H1 (cell line): Measurements from ENCODE around the gene NPIPA5. TPM values are rescaled to one million over a fixed set of nuclear protein-coding genes. Genes with fewer than 3 reads are reported as not detected.
"Not testable (repeated sequence)": the region's sequence is repeated elsewhere in the genome, so short reads cannot be mapped to it uniquely, and the experiment has no call there.

Experiments
- CTCF ChIA-PET: fragments of 300-600 bp; sonication (Branson Sonifier 250); formaldehyde crosslinking; loops from one replicate; lab custom pipeline; 2021; ENCODE audit not compliant: partially characterized antibody; lab: Charles Lee
- POLR2A ChIA-PET: fragments of 300-600 bp; sonication (Branson Sonifier 250); formaldehyde crosslinking; loops from one replicate; lab custom pipeline; 2021; ENCODE audit warnings: inconsistent platforms; ENCODE audit not compliant: partially characterized antibody; lab: Charles Lee
- DNase-seq, 2 experiments: peaks; one replicate each; pipeline versions ENCODE4 v3.0.0 to v3.0.0-alpha.2; 2010 to 2022; ENCODE audit warnings: low spot score in 2 of 2, low read depth in 1 of 2, mixed read lengths in 1 of 2
- FAIRE-seq: peaks from 2 replicates; lab custom pipeline; 2011; peaks lifted over from hg19 to GRCh38; lab: Jason Lieb, UNC
- H2AFZ ChIP-seq: 2 replicates; pipeline ENCODE4 v1.8.1; 2012; ENCODE audit warnings: low read length, inconsistent platforms
- H2AK5ac ChIP-seq: 2 replicates; pipeline ENCODE4 v1.6.1; 2013; ENCODE audit warnings: low read depth, low read length
- H2BK120ac ChIP-seq: replicated peaks from 2 replicates; pipeline ENCODE3; 2013; ENCODE audit warnings: low read depth, low read length, inconsistent platforms
- H2BK12ac ChIP-seq: 2 replicates; pipeline ENCODE4 v1.6.1; 2013; ENCODE audit warnings: low read depth, low read length
- H2BK15ac ChIP-seq: 2 replicates; pipeline ENCODE4 v1.6.1; 2013; ENCODE audit warnings: low read length
- H2BK20ac ChIP-seq: 2 replicates; pipeline ENCODE4 v1.6.1; 2013; ENCODE audit warnings: low read length
- H2BK5ac ChIP-seq: 2 replicates; pipeline ENCODE4 v1.6.1; 2013; ENCODE audit warnings: low read depth, low read length
- H3K14ac ChIP-seq: 2 replicates; pipeline ENCODE4 v1.6.1; 2013; ENCODE audit warnings: inconsistent platforms; ENCODE audit not compliant: insufficient read length
- H3K18ac ChIP-seq: 2 replicates; pipeline ENCODE4 v1.6.1; 2013; ENCODE audit warnings: low read length; ENCODE audit errors: extremely low read depth
- H3K23ac ChIP-seq: 2 replicates; pipeline ENCODE4 v1.6.1; 2013; ENCODE audit warnings: inconsistent platforms; ENCODE audit not compliant: insufficient read length
- H3K23me2 ChIP-seq: 2 replicates; pipeline ENCODE4 v1.6.1; 2013; ENCODE audit warnings: low read depth, low read length
- H3K27ac ChIP-seq: 2 replicates; pipeline ENCODE4 v1.6.1; 2011; ENCODE audit warnings: low read depth, low read length, inconsistent platforms
- H3K27me3 ChIP-seq, 4 experiments: replicated peaks in 1 of 4; 1 replicate in 1 of 4; 2 replicates in 3 of 4; pipeline versions ENCODE4 v1.6.1 to v1.8.1; 2011 to 2013; ENCODE audit warnings: low read length in 3 of 4, mild to moderate bottlenecking in 3 of 4, inconsistent platforms in 2 of 4, mixed read lengths in 2 of 4, moderate library complexity in 1 of 4; ENCODE audit not compliant: control insufficient read depth in 3 of 4, insufficient read depth in 3 of 4; ENCODE audit errors: extremely low read depth in 1 of 4
- H3K36me3 ChIP-seq, 4 experiments: 2 replicates each; pipeline versions ENCODE4 v1.6.1 to v1.8.1; 2011 to 2013; ENCODE audit warnings: mild to moderate bottlenecking in 4 of 4, low read length in 3 of 4, moderate library complexity in 2 of 4, control low read depth in 1 of 4, inconsistent platforms in 1 of 4; ENCODE audit not compliant: insufficient read depth in 4 of 4, control insufficient read depth in 2 of 4
- H3K4ac ChIP-seq: replicated peaks from 2 replicates; pipeline ENCODE3; 2013; ENCODE audit warnings: low read length, low read depth, mixed read lengths, inconsistent platforms; ENCODE audit not compliant: insufficient read length
- H3K4me1 ChIP-seq, 4 experiments: replicated peaks in 1 of 4; 1 replicate in 1 of 4; 2 replicates in 3 of 4; pipeline versions ENCODE4 v1.6.1 to v1.8.1; 2011 to 2013; ENCODE audit warnings: low read length in 3 of 4, inconsistent platforms in 2 of 4, mixed read lengths in 1 of 4; ENCODE audit not compliant: insufficient read depth in 4 of 4, control insufficient read depth in 3 of 4
- H3K4me2 ChIP-seq, 2 experiments: 2 replicates each; pipeline versions ENCODE4 v1.6.1 to v1.8.1; 2011 to 2013; ENCODE audit warnings: low read depth in 2 of 2, low read length in 2 of 2, control low read depth in 1 of 2, inconsistent platforms in 1 of 2, mild to moderate bottlenecking in 1 of 2; ENCODE audit not compliant: insufficient read depth in 1 of 2
- H3K4me3 ChIP-seq, 4 experiments: fragments of 200-600, 300-600 bp in 1 of 4; sonication (generic), shearing (Covaris generic), sonication (Bioruptor Twin) in 1 of 4; 2 replicates each; pipeline versions ENCODE4 v1.5.1 to v1.8.1; 2011 to 2016; ENCODE audit warnings: low read length in 4 of 4, low read depth in 3 of 4, control low read depth in 2 of 4, inconsistent platforms in 2 of 4, mild to moderate bottlenecking in 2 of 4, mixed read lengths in 1 of 4, moderate library complexity in 1 of 4; ENCODE audit not compliant: insufficient read depth in 2 of 4; ENCODE audit errors: extremely low read depth in 1 of 4
- H3K56ac ChIP-seq: replicated peaks from 2 replicates; pipeline ENCODE3; 2013; ENCODE audit warnings: low read depth, mild to moderate bottlenecking, mixed read lengths, low read length, inconsistent platforms; ENCODE audit not compliant: insufficient read length
- H3K79me1 ChIP-seq: 2 replicates; pipeline ENCODE4 v1.6.1; 2013; ENCODE audit warnings: low read depth, low read length, control low read depth
- H3K79me2 ChIP-seq, 2 experiments: 2 replicates each; pipeline versions ENCODE4 v1.6.1 to v1.8.1; 2012 to 2013; ENCODE audit warnings: low read length in 2 of 2, mild to moderate bottlenecking in 2 of 2, inconsistent platforms in 1 of 2; ENCODE audit not compliant: insufficient read depth in 2 of 2, control insufficient read depth in 1 of 2
- H3K9ac ChIP-seq, 4 experiments: replicated peaks in 1 of 4; 1 replicate in 1 of 4; 2 replicates in 3 of 4; pipeline versions ENCODE4 v1.6.1 to v1.8.1; 2011 to 2013; ENCODE audit warnings: low read depth in 3 of 4, low read length in 3 of 4, control low read depth in 2 of 4, mild to moderate bottlenecking in 2 of 4, moderate library complexity in 2 of 4, inconsistent platforms in 1 of 4; ENCODE audit errors: extremely low read depth in 1 of 4
- H3K9me3 ChIP-seq, 2 experiments: 2 replicates each; pipeline versions ENCODE4 v1.6.1 to v1.8.1; 2012 to 2013; ENCODE audit warnings: mild to moderate bottlenecking in 2 of 2, moderate library complexity in 2 of 2, control low read depth in 1 of 2, inconsistent platforms in 1 of 2, low read depth in 1 of 2, low read length in 1 of 2, mixed read lengths in 1 of 2; ENCODE audit not compliant: insufficient read depth in 2 of 2
- H4K20me1 ChIP-seq, 2 experiments: replicated peaks in 1 of 2; 2 replicates each; pipeline versions ENCODE3 to v1.8.1; 2011 to 2013; ENCODE audit warnings: inconsistent platforms in 2 of 2, low read length in 2 of 2, mild to moderate bottlenecking in 1 of 2; ENCODE audit not compliant: insufficient read depth in 2 of 2, control insufficient read depth in 1 of 2
- H4K5ac ChIP-seq: 2 replicates; pipeline ENCODE4 v1.6.1; 2013; ENCODE audit warnings: low read length, low read depth, mixed read lengths, inconsistent platforms; ENCODE audit not compliant: insufficient read length
- H4K8ac ChIP-seq: 2 replicates; pipeline ENCODE4 v1.8.0; 2013; ENCODE audit warnings: mild to moderate bottlenecking, moderate library complexity, low read length, inconsistent platforms; ENCODE audit not compliant: insufficient read depth; ENCODE audit errors: extremely low read depth
- H4K91ac ChIP-seq: replicated peaks from 2 replicates; pipeline ENCODE3; 2013; ENCODE audit warnings: low read length, mixed read lengths, inconsistent platforms; ENCODE audit not compliant: insufficient read length
- WGBS, 2 experiments: shearing (Covaris generic) in 1 of 2; methylation state at CpG; one replicate each; pipeline versions ENCODE4 v1.1.6 to v1.1.7; 2013 to 2015; ENCODE audit warnings: low lambda C conversion rate in 2 of 2, mixed read lengths in 2 of 2, inconsistent platforms in 1 of 2, low coverage in 1 of 2, missing lambda C conversion rate in 1 of 2; ENCODE audit not compliant: insufficient replicate concordance in 2 of 2, insufficient coverage in 1 of 2, insufficient read length in 1 of 2; ENCODE audit errors: extremely low coverage in 1 of 2, missing lambda C conversion rate in 1 of 2; 5-methylcytosine and 5-hydroxymethylcytosine counted together
- polyA plus RNA-seq, 7 experiments: library from polyadenylated mRNA; depleted of rRNA in 3 of 7; stranded (reverse) in 5 of 7; unstranded in 2 of 7; fragments of >200 nt in 5 of 7; fragments of 200-250 nt in 2 of 7; gene quantifications; 1 replicate in 5 of 7; 2 replicates in 1 of 7; 4 replicates in 1 of 7; pipeline versions ENCODE4 v1.2.1 to v1.2.3, GENCODE V29; 2011 to 2013; ENCODE audit warnings: missing spikeins in 2 of 7, mixed read lengths in 2 of 7
- total RNA-seq: library from RNA; stranded (reverse); fragmentation: NEBNext Ultra II Directional; extraction: Animal tissue kit (Norgen Biotek cat#: 25700); gene quantifications from 2 replicates; pipeline ENCODE4 v1.2.1, GENCODE V29; 2021

NPIPA5 gene
- total and polyA plus RNA-seq, 2 of the 8 experiments (the other 6 are each of a cell fraction or from before 2014, with no cell fraction given) = 0.61 to 4.1 TPM

- H3K14ac ChIP-seq, H3K23ac ChIP-seq, H2BK5ac ChIP-seq, H2AFZ ChIP-seq, H2BK20ac ChIP-seq, H4K5ac ChIP-seq, H3K9ac ChIP-seq, H4K20me1 ChIP-seq, H3K79me2 ChIP-seq, H3K27ac ChIP-seq, H4K8ac ChIP-seq, H3K27me3 ChIP-seq, H4K91ac ChIP-seq, H3K4ac ChIP-seq, H3K9me3 ChIP-seq, H3K18ac ChIP-seq, H3K23me2 ChIP-seq, H2BK120ac ChIP-seq, CTCF ChIA-PET, H2BK15ac ChIP-seq, H3K56ac ChIP-seq, H3K36me3 ChIP-seq, H3K4me1 ChIP-seq, H3K4me3 ChIP-seq, H3K4me2 ChIP-seq, POLR2A ChIA-PET, H3K79me1 ChIP-seq, FAIRE-seq, H2AK5ac ChIP-seq, DNase-seq, H2BK12ac ChIP-seq: not testable (repeated sequence)
- WGBS, 2 experiments = 86% methylated on average over 6 of the region's 6 CpGs; no CpG with 5 or more reads in 1 of the 2 experiments
Observed at GRCh38 chr16:15409476-15409875, 31.4 kb upstream of the NPIPA5 start.

DNA sequence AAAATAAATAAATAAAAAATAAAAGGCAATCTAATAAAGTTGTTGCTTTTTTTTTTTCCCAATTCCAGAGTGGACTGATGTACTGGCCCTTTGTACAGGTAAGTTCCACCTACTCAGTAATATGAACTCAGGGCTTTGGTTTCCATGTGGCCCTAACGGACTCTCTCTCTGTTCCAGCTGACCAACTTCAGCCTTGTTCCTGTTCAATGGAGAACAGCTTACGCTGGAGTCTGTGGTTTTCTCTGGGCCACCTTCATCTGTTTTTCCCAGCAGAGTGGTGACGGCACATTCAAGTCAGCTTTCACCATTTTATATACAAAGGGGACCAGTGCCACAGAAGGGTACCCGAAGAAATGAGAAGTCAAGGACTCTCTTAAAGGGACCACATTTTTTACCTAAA lies 29.7 kb upstream of the NPIPA5 start:
- 89% methylated on average over 4 of the region's 4 CpGs; no CpG with 5 or more reads in 1 of the 2 experiments for WGBS, 2 experiments

More for the DNA sequence above, 29.7 kb upstream of the NPIPA5 start:
- H3K23me2 ChIP-seq, H3K9me3 ChIP-seq, FAIRE-seq, DNase-seq, H3K4me3 ChIP-seq, CTCF ChIA-PET, H3K27ac ChIP-seq, H3K79me1 ChIP-seq, H3K14ac ChIP-seq, POLR2A ChIA-PET, H4K5ac ChIP-seq, H3K36me3 ChIP-seq, H4K20me1 ChIP-seq, H3K23ac ChIP-seq, H3K4me1 ChIP-seq, H2BK20ac ChIP-seq, H2BK5ac ChIP-seq, H3K27me3 ChIP-seq, H3K4ac ChIP-seq, H3K18ac ChIP-seq, H2BK15ac ChIP-seq, H2AFZ ChIP-seq, H2AK5ac ChIP-seq, H3K56ac ChIP-seq, H3K4me2 ChIP-seq, H2BK120ac ChIP-seq, H3K9ac ChIP-seq, H4K8ac ChIP-seq, H4K91ac ChIP-seq, H3K79me2 ChIP-seq, H2BK12ac ChIP-seq: not testable (repeated sequence)
